Fibroblast of mammary gland (primary cell): ENCODE data around the gene SYCP1.
A peak's percentile ranks its signal among the peaks of the same experiment; 100 is the strongest.

ENCODE experiments used
- DNase-seq: peaks from one replicate; pipeline ENCODE4 v3.0.0-alpha.2; 2010; ENCODE audit warnings: low read depth
- H3K4me3 ChIP-seq: 2 replicates; pipeline ENCODE4 v1.5.1; 2011; ENCODE audit warnings: low read depth, mild to moderate bottlenecking, low read length, moderate library complexity; ENCODE audit not compliant: control insufficient read depth
- CTCF ChIP-seq: conservative IDR thresholded peaks from 2 replicates; pipeline ENCODE4 v1.5.1; 2011; ENCODE audit warnings: low read depth, low read length, inconsistent platforms; ENCODE audit not compliant: control insufficient read depth, insufficient read depth

SYCP1 gene

GRCh38 chr1:114831276-114831994 is 23.2 kb upstream of the SYCP1 start:
- H3K4me3 ChIP-seq = no peak overlapping the region
- no peak for TF ChIP-seq CTCF
- no peak for DNase-seq

DNA sequence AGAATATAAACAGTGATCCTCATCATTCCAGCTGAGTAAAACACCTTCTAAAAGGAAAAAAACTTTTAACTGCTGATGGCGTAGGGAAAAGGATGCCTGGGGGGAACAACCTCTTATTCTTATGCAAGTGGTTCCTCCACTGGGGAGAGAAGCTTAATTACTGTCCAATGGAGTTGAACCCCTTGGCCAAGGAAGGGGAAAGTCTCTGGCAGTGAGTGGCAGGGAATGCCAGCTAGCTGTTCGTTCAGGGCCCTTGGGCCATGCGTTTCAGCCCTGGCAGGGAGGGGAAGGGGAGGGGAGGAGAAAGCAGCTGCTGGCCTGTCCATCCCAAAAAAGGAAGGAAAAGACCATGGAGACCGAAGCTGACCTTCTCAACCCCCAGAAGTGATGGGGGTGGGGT is 22.6 kb upstream of the SYCP1 start:
- DNase-seq = no peak
- H3K4me3 ChIP-seq = no peak overlapping the region
- TF ChIP-seq CTCF = no peak

- no peak overlapping the region for H3K4me3 ChIP-seq
- DNase-seq = peak; percentile 35
- no peak for TF ChIP-seq CTCF
These were observed 21.2 kb upstream of the SYCP1 start for GRCh38 chr1:114833421-114833820.

- no peak for TF ChIP-seq CTCF
- H3K4me3 ChIP-seq = no peak overlapping the region
- no peak for DNase-seq
These were observed 10.4 kb upstream of the SYCP1 start for GRCh38 chr1:114844270-114844669.

DNA sequence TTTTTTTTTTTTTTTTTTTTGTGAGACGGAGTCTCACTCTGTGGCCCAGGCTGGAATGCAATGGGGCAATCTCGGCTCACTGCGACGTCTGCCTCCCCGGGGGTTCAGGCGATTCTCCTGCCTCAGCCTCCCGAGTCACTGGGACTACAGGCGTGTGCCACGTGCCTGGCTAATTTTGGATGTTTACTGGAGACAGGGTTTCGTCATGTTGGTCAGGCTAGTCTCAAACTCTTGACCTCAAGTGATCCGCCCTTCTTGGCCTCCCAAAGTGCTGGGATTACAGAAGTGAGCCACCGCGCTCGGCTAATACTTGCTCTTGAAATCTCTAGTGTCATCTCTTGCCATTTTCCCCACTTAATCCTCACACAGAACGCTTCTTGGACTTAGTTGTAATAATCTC is 1.1 kb upstream of the SYCP1 start:
- no peak overlapping the region for H3K4me3 ChIP-seq
- DNase-seq = no peak
- TF ChIP-seq CTCF = no peak

DNA sequence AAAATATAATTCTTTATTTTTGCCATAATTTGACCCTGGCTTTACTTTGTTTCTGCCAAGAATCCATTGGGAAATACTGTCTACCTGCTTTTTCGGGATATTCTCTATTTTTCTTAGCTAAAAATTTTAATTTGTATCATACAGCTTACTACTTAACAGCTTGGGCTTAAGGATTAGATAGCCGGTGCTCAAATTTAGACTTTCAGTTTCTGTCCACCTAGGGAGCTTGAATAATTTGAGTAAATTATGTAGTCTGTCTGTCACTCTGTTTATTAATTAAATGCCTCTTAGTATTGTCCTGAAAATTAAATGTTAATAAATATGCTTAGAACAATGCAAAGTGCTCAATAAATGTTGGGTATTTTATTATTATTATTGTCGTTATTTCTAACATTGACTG is 6.7 kb downstream of the SYCP1 start:
- no peak overlapping the region for H3K4me3 ChIP-seq
- no peak for TF ChIP-seq CTCF
- DNase-seq = no peak

DNA sequence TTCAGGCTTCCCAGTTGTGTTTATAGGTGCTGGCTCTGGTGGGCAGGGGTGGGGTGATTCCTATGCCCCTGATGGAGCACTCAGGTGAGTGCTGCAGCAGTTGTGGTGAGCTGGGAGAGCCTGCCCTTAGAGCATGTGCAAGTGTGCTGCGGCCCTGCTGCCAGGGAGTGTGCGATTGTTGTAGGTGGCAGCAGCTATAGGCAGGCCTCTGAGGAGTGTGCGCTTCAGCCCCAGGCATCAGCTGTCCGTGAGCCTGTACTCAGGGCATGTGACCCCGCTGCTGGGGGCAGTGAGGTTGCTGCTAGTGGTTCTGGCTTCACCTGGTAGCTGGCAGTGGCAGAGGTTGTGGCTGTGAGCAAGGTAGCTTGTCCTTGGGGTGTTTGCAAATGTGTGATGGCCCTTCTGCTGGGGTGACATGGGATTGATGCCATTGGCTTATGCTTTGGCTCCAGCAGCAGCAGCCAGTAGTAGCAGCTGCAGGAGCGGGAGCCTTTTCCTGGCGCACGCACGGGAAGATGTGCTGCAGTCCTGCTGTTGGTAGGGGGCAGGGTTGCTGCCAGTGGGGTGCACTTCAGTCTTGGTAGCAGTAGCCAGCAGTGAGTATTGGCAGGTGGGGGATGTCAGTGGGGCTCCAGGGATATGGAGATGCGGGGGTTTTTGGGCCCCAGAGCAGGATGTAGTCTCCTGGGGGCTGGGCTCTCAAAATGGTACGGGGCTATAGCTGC is 37.7 kb downstream of the SYCP1 start:
- no peak for TF ChIP-seq CTCF
- no peak for DNase-seq
- H3K4me3 ChIP-seq = no peak overlapping the region
